Hematopoietic multipotent progenitor cell treated with erythropoietin and hydrocortisone succinate and interleukin-3 and kit ligand, for 17 days (in vitro differentiated cells): Measurements from ENCODE around the gene RNASE13.

Experiments used
- DNase-seq: peaks from one replicate; pipeline ENCODE4 v3.0.0-alpha.2; 2015; ENCODE audit warnings: low spot score

Gene RNASE13

GRCh38 chr14:21034707-21035106, at the start of gene RNASE13:
TSS of gene RNASE13 (minus strand) at chr14:21034807. CDS start at chr14:21034288, 519 bp downstream.
- no peak for DNase-seq

- no peak for DNase-seq
These were observed 49.8 kb upstream of the RNASE13 start for GRCh38 chr14:21084396-21084795.

- no peak for DNase-seq
These were observed 49.1 kb upstream of the RNASE13 start for GRCh38 chr14:21083565-21084325.

GRCh38 chr14:21081521-21082142, 47.0 kb upstream of the RNASE13 start:
- DNase-seq = no peak

GRCh38 chr14:21078726-21079125, 44.1 kb upstream of the RNASE13 start:
- DNase-seq = no peak

GRCh38 chr14:21078287-21078686, 43.7 kb upstream of the RNASE13 start:
- no peak for DNase-seq

GRCh38 chr14:21077672-21078071, 43.1 kb upstream of the RNASE13 start:
- DNase-seq = no peak

GRCh38 chr14:21075719-21076437, 41.3 kb upstream of the RNASE13 start:
- DNase-seq = no peak

GRCh38 chr14:21074398-21075272, 40.0 kb upstream of the RNASE13 start:
- no peak for DNase-seq

GRCh38 chr14:21073921-21074320, 39.3 kb upstream of the RNASE13 start:
- DNase-seq = no peak

GRCh38 chr14:21072781-21073339, 38.3 kb upstream of the RNASE13 start:
- no peak for DNase-seq

GRCh38 chr14:21072031-21072473, 37.4 kb upstream of the RNASE13 start:
- no peak for DNase-seq

- no peak for DNase-seq
These were observed 36.8 kb upstream of the RNASE13 start for GRCh38 chr14:21071225-21072030.

GRCh38 chr14:21070610-21071224, 36.1 kb upstream of the RNASE13 start:
- no peak for DNase-seq

GRCh38 chr14:21070083-21070609, 35.5 kb upstream of the RNASE13 start, which contains the start of gene ARHGEF40:
TSS of gene ARHGEF40 (plus strand) at chr14:21070304. CDS start at chr14:21070397, 93 bp downstream.
- no peak for DNase-seq

GRCh38 chr14:21069388-21070082, 34.9 kb upstream of the RNASE13 start:
- no peak for DNase-seq

- peak; percentile 25 for DNase-seq
These were observed 34.1 kb upstream of the RNASE13 start for GRCh38 chr14:21068521-21069387.

- no peak for DNase-seq
These were observed 32.4 kb upstream of the RNASE13 start for GRCh38 chr14:21066882-21067502.
